GM23338 (cell line): ENCODE measurements around the gene IFITM1.
A peak's percentile ranks its signal among the peaks of the same experiment; 100 is the strongest.

Experiments
- JUNB ChIP-seq: IDR thresholded peaks from one replicate; pipeline ENCODE4 v1.6.1; 2016; ENCODE audit warnings: antibody characterized with exemption; ENCODE audit not compliant: unreplicated experiment
- TF ChIP-seq, protein P1 (sequence below), 2 experiments: fragments of 200-600 bp in 1 of 2; sonication (generic) in 1 of 2; conservative IDR thresholded peaks; 2 replicates each; pipeline versions ENCODE4 v1.5.1 to v1.6.1; 2016 to 2017; ENCODE audit warnings: antibody characterized with exemption in 2 of 2, low read depth in 2 of 2, mild to moderate bottlenecking in 2 of 2, moderate library complexity in 1 of 2

DNA sequence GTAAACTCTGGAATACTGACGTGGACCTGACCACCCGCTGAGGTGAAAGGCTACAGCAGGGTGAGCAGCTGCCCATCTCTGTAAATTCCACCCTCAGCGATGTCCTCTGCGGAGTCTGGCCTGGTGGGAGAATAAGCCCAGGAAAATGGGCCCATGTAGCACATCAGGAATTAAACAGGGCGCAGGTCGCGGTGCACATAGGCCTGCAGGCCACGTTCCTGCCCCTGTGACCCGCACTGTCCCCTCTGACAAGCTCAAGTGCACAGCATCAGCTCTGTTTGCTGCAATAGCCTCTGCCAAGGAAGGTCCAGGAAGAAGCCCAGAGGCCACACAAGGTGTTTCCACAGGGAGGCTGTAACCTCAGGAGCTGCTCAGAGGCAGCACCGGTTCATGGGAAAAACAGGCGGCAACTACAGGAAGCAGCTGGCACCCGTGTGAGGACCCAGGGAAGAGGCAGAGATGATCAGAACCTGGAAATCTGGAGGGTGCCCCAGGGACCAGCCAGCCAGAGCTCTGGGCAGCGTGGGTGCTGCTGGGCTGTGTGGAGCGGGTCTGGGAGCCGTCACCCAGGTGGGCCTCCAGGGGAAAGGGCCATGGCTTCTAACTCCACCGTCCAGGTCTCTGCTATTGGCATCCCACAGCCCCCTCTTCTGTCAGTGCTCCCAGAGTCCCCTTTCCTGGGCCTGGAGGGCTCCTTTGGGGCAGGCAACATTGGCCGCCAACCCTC lies 7.0 kb upstream of the IFITM1 start:
- TF ChIP-seq, protein P1, sequence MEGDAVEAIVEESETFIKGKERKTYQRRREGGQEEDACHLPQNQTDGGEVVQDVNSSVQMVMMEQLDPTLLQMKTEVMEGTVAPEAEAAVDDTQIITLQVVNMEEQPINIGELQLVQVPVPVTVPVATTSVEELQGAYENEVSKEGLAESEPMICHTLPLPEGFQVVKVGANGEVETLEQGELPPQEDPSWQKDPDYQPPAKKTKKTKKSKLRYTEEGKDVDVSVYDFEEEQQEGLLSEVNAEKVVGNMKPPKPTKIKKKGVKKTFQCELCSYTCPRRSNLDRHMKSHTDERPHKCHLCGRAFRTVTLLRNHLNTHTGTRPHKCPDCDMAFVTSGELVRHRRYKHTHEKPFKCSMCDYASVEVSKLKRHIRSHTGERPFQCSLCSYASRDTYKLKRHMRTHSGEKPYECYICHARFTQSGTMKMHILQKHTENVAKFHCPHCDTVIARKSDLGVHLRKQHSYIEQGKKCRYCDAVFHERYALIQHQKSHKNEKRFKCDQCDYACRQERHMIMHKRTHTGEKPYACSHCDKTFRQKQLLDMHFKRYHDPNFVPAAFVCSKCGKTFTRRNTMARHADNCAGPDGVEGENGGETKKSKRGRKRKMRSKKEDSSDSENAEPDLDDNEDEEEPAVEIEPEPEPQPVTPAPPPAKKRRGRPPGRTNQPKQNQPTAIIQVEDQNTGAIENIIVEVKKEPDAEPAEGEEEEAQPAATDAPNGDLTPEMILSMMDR (conservative IDR thresholded peaks at IDR 0.05; ENCODE audit: low read depth in 2 of 2): peak in 1 of 2 experiments; percentile 21; a peak in 1 of 4 replicates
- no peak for TF ChIP-seq JUNB
